OCI-LY1 (cell line): ENCODE measurements around the gene ARHGAP10.

Source experiments
- CTCF ChIP-seq: fragments of 200-600 bp; sonication (generic), shearing (Covaris generic); IDR thresholded peaks from 2 replicates; pipeline ENCODE4 v1.5.1; 2017; ENCODE audit warnings: mild to moderate bottlenecking, antibody characterized with exemption, low read length, moderate library complexity, mixed read lengths
- EZH2 ChIP-seq: fragments of 200-600 bp; sonication (generic), shearing (Covaris generic); IDR thresholded peaks from 2 replicates; pipeline ENCODE4 v1.8.0; 2017; ENCODE audit warnings: borderline replicate concordance, mixed run types, mild to moderate bottlenecking, antibody characterized with exemption, low read length, moderate library complexity, mixed read lengths

GRCh38 chr4:147901388-147901787, 169.5 kb downstream of the ARHGAP10 start:
- TF ChIP-seq CTCF (no peak), EZH2 (no peak)
